Neuronal stem cell (in vitro differentiated cells): ENCODE measurements around the gene CCDC196.

Experiments used
- DNase-seq: peaks from one replicate; pipeline ENCODE4 v3.0.0-alpha.2; 2013; ENCODE audit warnings: low spot score
- H2AFZ ChIP-seq: one replicate; pipeline ENCODE4 v1.6.1; 2013; ENCODE audit warnings: mild to moderate bottlenecking, low read length, inconsistent platforms
- H2AK5ac ChIP-seq: 2 replicates; pipeline ENCODE4 v1.6.1; 2013; ENCODE audit warnings: low read depth, mild to moderate bottlenecking, inconsistent platforms, low read length, moderate library complexity, mixed read lengths
- H2BK120ac ChIP-seq: 2 replicates; pipeline ENCODE4 v1.6.1; 2013; ENCODE audit warnings: low read depth, mild to moderate bottlenecking, inconsistent platforms, low read length, moderate library complexity, mixed read lengths
- H2BK12ac ChIP-seq: one replicate; pipeline ENCODE4 v1.6.1; 2013; ENCODE audit warnings: low read length, inconsistent platforms
- H2BK15ac ChIP-seq: 2 replicates; pipeline ENCODE4 v1.6.1; 2013; ENCODE audit warnings: mild to moderate bottlenecking, low read length, inconsistent platforms, mixed read lengths
- H2BK5ac ChIP-seq: one replicate; pipeline ENCODE4 v1.6.1; 2013; ENCODE audit warnings: inconsistent platforms, mild to moderate bottlenecking, low read length, moderate library complexity
- H3K14ac ChIP-seq: one replicate; pipeline ENCODE4 v1.6.1; 2013; ENCODE audit warnings: low read length, inconsistent platforms
- H3K18ac ChIP-seq: 2 replicates; pipeline ENCODE4 v1.6.1; 2013; ENCODE audit warnings: low read length, inconsistent platforms
- H3K23ac ChIP-seq: 2 replicates; pipeline ENCODE4 v1.6.1; 2013; ENCODE audit warnings: low read depth, mild to moderate bottlenecking, mixed read lengths, low read length, inconsistent platforms; ENCODE audit not compliant: poor library complexity
- H3K27ac ChIP-seq: replicated peaks from 3 replicates; pipeline ENCODE4 v1.5.1; 2013; ENCODE audit warnings: low read length, inconsistent platforms
- H3K27me3 ChIP-seq, 3 experiments: 2 replicates each; pipeline ENCODE4 v1.6.1; 2013; ENCODE audit warnings: low read length in 3 of 3, mild to moderate bottlenecking in 2 of 3, inconsistent platforms in 1 of 3, low read depth in 1 of 3, mixed read lengths in 1 of 3, moderate library complexity in 1 of 3; ENCODE audit not compliant: control insufficient read depth in 3 of 3, insufficient read depth in 3 of 3
- H3K36me3 ChIP-seq, 2 donors: replicated peaks in 1 of 2; 2 replicates each; pipeline ENCODE4 v1.6.1; 2013; ENCODE audit warnings: low read length in 2 of 2; ENCODE audit not compliant: control insufficient read depth in 2 of 2, insufficient read depth in 2 of 2
- H3K4ac ChIP-seq: 2 replicates; pipeline ENCODE4 v1.6.1; 2013; ENCODE audit warnings: inconsistent platforms, mild to moderate bottlenecking, low read length, moderate library complexity
- H3K4me1 ChIP-seq, 2 donors: 1 replicate in 1 of 2; 2 replicates in 1 of 2; pipeline ENCODE4 v1.6.1; 2013; ENCODE audit warnings: low read length in 2 of 2, low read depth in 1 of 2; ENCODE audit not compliant: control insufficient read depth in 2 of 2, insufficient read depth in 1 of 2
- H3K4me2 ChIP-seq: one replicate; pipeline ENCODE4 v1.6.1; 2013; ENCODE audit warnings: mild to moderate bottlenecking, low read length, inconsistent platforms; ENCODE audit not compliant: insufficient read depth, poor library complexity, severe bottlenecking
- H3K4me3 ChIP-seq, 2 donors: 2 replicates each; pipeline ENCODE4 v1.5.1; 2013; ENCODE audit warnings: low read length in 2 of 2, mild to moderate bottlenecking in 2 of 2, inconsistent platforms in 1 of 2, moderate library complexity in 1 of 2
- H3K79me1 ChIP-seq: one replicate; pipeline ENCODE4 v1.6.1; 2013; ENCODE audit warnings: low read depth, mild to moderate bottlenecking, inconsistent platforms, low read length, moderate library complexity
- H3K9ac ChIP-seq: one replicate; pipeline ENCODE4 v1.6.1; 2013; ENCODE audit warnings: mild to moderate bottlenecking, low read depth, low read length, inconsistent platforms; ENCODE audit not compliant: poor library complexity
- H3K9me3 ChIP-seq, 2 donors: replicated peaks in 1 of 2; 2 replicates each; pipeline versions ENCODE3 to v1.6.1; 2013; ENCODE audit warnings: low read length in 2 of 2, mild to moderate bottlenecking in 2 of 2, inconsistent platforms in 1 of 2, low read depth in 1 of 2, mixed read lengths in 1 of 2, moderate library complexity in 1 of 2; ENCODE audit not compliant: control insufficient read depth in 2 of 2, insufficient read depth in 1 of 2
- H4K8ac ChIP-seq: one replicate; pipeline ENCODE4 v1.6.1; 2013; ENCODE audit warnings: low read depth, mild to moderate bottlenecking, inconsistent platforms, low read length, moderate library complexity
- H4K91ac ChIP-seq: one replicate; pipeline ENCODE4 v1.6.1; 2013; ENCODE audit warnings: low read length, low read depth, mild to moderate bottlenecking, inconsistent platforms; ENCODE audit not compliant: poor library complexity
- WGBS, 2 donors: extraction: QIAGEN DNeasy Blood & Tissue Kit; methylation state at CpG; one replicate each; pipeline ENCODE4 v1.1.7; 2013; ENCODE audit warnings: missing lambda C conversion rate in 2 of 2, mixed read lengths in 1 of 2; ENCODE audit not compliant: insufficient read length in 2 of 2, insufficient replicate concordance in 1 of 2; ENCODE audit errors: extremely low coverage in 2 of 2; 5-methylcytosine and 5-hydroxymethylcytosine counted together

Gene CCDC196

GRCh38 chr14:66464261-66464660, 21.9 kb upstream of the CCDC196 start:
- Histone ChIP-seq H3K4me1 (no peaks in the 10 kb centered on the region), H3K4ac (no peak overlapping the region), H3K27me3 (no peaks in the 10 kb centered on the region), H3K18ac (no peak overlapping the region), H3K79me1 (no peaks in the 10 kb centered on the region), H3K14ac (no peak overlapping the region), H2BK5ac (no peak overlapping the region), H2AFZ (no peak overlapping the region), H3K36me3 (no peaks in the 10 kb centered on the region), H2BK120ac (no peak overlapping the region), H3K27ac (no peak overlapping the region), H2AK5ac (no peak overlapping the region), H3K23ac (no peak overlapping the region), H4K91ac (no peak overlapping the region), H2BK12ac (no peak overlapping the region), H2BK15ac (no peak overlapping the region), H4K8ac (no peak overlapping the region), H3K4me3 (no peak overlapping the region), H3K4me2 (no peak overlapping the region), H3K9ac (no peak overlapping the region), H3K9me3 (peaks cover 1 to 5% of the 10 kb centered on the region in 2 donors)
- no peak for DNase-seq
- WGBS, 2 donors, result no CpG with 5 or more reads among the region's 3 CpGs

GRCh38 chr14:66468778-66469367, 17.3 kb upstream of the CCDC196 start:
- H2AK5ac ChIP-seq, result no peak overlapping the region

DNA sequence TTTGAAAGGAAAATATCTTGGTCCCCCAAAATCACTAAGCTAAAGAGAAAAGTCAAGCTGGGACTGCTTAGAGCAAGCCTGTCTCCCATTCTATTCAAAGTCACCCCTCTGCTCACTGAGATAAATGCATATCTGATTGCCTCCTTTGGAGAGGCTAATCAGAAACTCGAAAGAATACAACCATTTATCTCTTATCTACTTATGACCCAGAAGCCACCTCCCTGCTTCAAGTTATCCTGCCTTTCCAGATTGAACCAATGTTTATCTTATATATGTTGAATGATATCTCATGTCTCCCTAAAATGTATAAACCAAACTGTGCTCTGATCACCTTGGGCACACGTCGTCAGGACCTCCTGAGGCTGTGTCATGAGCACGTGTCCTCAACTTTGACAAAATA, 14.6 kb upstream of the CCDC196 start:
- no CpG with 5 or more reads among the region's 4 CpGs for WGBS, 2 donors
- Histone ChIP-seq H2AK5ac (no peak overlapping the region), H3K36me3 (no peaks in the 10 kb centered on the region), H4K91ac (no peak overlapping the region), H3K4me2 (no peak overlapping the region), H3K14ac (no peak overlapping the region), H2BK5ac (no peak overlapping the region), H2BK15ac (no peak overlapping the region), H2BK120ac (no peak overlapping the region), H2BK12ac (no peak overlapping the region), H3K9ac (no peak overlapping the region), H3K4me3 (no peak overlapping the region), H3K9me3 (peaks cover 1 to 19% of the 10 kb centered on the region in 2 donors), H3K18ac (no peak overlapping the region), H3K27ac (no peak overlapping the region), H3K27me3 (no peaks in the 10 kb centered on the region), H3K4me1 (no peaks in the 10 kb centered on the region), H2AFZ (no peak overlapping the region), H4K8ac (no peak overlapping the region), H3K79me1 (no peaks in the 10 kb centered on the region), H3K4ac (no peak overlapping the region), H3K23ac (no peak overlapping the region)
- no peak for DNase-seq

More at GRCh38 chr14:66468778-66469367, 17.3 kb upstream of the CCDC196 start:
- Histone ChIP-seq H3K4me1 (no peaks in the 10 kb centered on the region), H4K91ac (no peak overlapping the region), H4K8ac (no peak overlapping the region), H3K18ac (no peak overlapping the region), H3K27me3 (no peaks in the 10 kb centered on the region), H3K4me3 (no peak overlapping the region), H3K4ac (no peak overlapping the region), H3K23ac (no peak overlapping the region), H2BK5ac (no peak overlapping the region), H2BK120ac (no peak overlapping the region), H3K27ac (no peak overlapping the region), H3K4me2 (no peak overlapping the region), H2AFZ (no peak overlapping the region), H3K9ac (no peak overlapping the region), H3K14ac (no peak overlapping the region), H3K36me3 (no peaks in the 10 kb centered on the region), H2BK15ac (no peak overlapping the region), H2BK12ac (no peak overlapping the region), H3K9me3 (peaks cover 1 to 19% of the 10 kb centered on the region in 2 donors), H3K79me1 (no peaks in the 10 kb centered on the region)
- no CpG with 5 or more reads among the region's 2 CpGs for WGBS, 2 donors
- DNase-seq, result no peak

- Histone ChIP-seq H3K4me1 (no peaks in the 10 kb centered on the region), H3K9me3 (peaks cover 1 to 19% of the 10 kb centered on the region in 2 donors), H3K18ac (no peak overlapping the region), H3K4ac (no peak overlapping the region), H4K91ac (no peak overlapping the region), H3K23ac (no peak overlapping the region), H3K9ac (no peak overlapping the region), H3K4me2 (no peak overlapping the region), H3K36me3 (no peaks in the 10 kb centered on the region), H3K79me1 (no peaks in the 10 kb centered on the region), H3K4me3 (no peak overlapping the region), H2AK5ac (no peak overlapping the region), H2BK12ac (no peak overlapping the region), H3K27ac (no peak overlapping the region), H4K8ac (no peak overlapping the region), H3K14ac (no peak overlapping the region), H2AFZ (no peak overlapping the region), H2BK15ac (no peak overlapping the region), H2BK120ac (no peak overlapping the region), H2BK5ac (no peak overlapping the region), H3K27me3 (no peaks in the 10 kb centered on the region)
- no peak for DNase-seq
Observed at GRCh38 chr14:66472251-66472650, 13.9 kb upstream of the CCDC196 start.
